Keratinocyte (primary cell): ENCODE data around the gene TNRC18. TPM values are rescaled to one million over a fixed set of nuclear protein-coding genes. Genes with fewer than 3 reads are reported as not detected.

Experiments
- DNase-seq: peaks from one replicate; pipeline ENCODE4 v3.0.0-alpha.2; 2011; ENCODE audit warnings: low read depth, missing footprints, low spot score
- FAIRE-seq: peaks from 2 replicates; lab custom pipeline; 2011; peaks lifted over from hg19 to GRCh38; lab: Jason Lieb, UNC
- H2AFZ ChIP-seq: 2 replicates; pipeline ENCODE4 v1.6.0; 2012; ENCODE audit warnings: low read length, control low read depth, inconsistent platforms; ENCODE audit not compliant: control insufficient read depth
- H3K27ac ChIP-seq: 2 replicates; pipeline ENCODE4 v1.5.1; 2011; ENCODE audit warnings: low read length; ENCODE audit not compliant: control insufficient read depth, insufficient read depth
- H3K27me3 ChIP-seq: 3 replicates; pipeline ENCODE4 v1.6.0; 2011; ENCODE audit warnings: low read length; ENCODE audit not compliant: control insufficient read depth, insufficient read depth; ENCODE audit errors: extremely low read depth
- H3K36me3 ChIP-seq, 2 experiments: 2 replicates in 1 of 2; 3 replicates in 1 of 2; pipeline ENCODE4 v1.5.1; 2011; ENCODE audit warnings: low read length in 2 of 2, mild to moderate bottlenecking in 1 of 2; ENCODE audit not compliant: control insufficient read depth in 2 of 2, insufficient read depth in 2 of 2; ENCODE audit errors: extremely low read depth in 1 of 2
- H3K4me1 ChIP-seq: 3 replicates; pipeline ENCODE4 v1.5.1; 2011; ENCODE audit warnings: low read length; ENCODE audit not compliant: control insufficient read depth, insufficient read depth; ENCODE audit errors: extremely low read depth
- H3K4me2 ChIP-seq: 3 replicates; pipeline ENCODE4 v1.6.0; 2011; ENCODE audit warnings: low read depth, low read length; ENCODE audit not compliant: control insufficient read depth, insufficient read depth; ENCODE audit errors: extremely low read depth
- H3K4me3 ChIP-seq, 3 experiments: fragments of 200-600 bp in 1 of 3; sonication (generic) in 1 of 3; 2 replicates in 2 of 3; 3 replicates in 1 of 3; pipeline ENCODE4 v1.5.1; 2011 to 2016; ENCODE audit warnings: low read length in 3 of 3, mild to moderate bottlenecking in 3 of 3, control low read depth in 2 of 3, inconsistent platforms in 1 of 3, low read depth in 1 of 3, mixed read lengths in 1 of 3, mixed run types in 1 of 3, moderate library complexity in 1 of 3; ENCODE audit not compliant: control insufficient read depth in 2 of 3, insufficient read depth in 2 of 3; ENCODE audit errors: extremely low read depth in 1 of 3
- H3K79me2 ChIP-seq: 2 replicates; pipeline ENCODE4 v1.6.0; 2012; ENCODE audit warnings: low read length; ENCODE audit not compliant: control insufficient read depth, insufficient read depth
- H3K9ac ChIP-seq: 3 replicates; pipeline ENCODE4 v1.6.0; 2011; ENCODE audit warnings: low read length; ENCODE audit not compliant: control insufficient read depth, insufficient read depth; ENCODE audit errors: extremely low read depth
- H3K9me1 ChIP-seq: 3 replicates; pipeline ENCODE4 v1.6.0; 2011; ENCODE audit warnings: low read length; ENCODE audit not compliant: control insufficient read depth, insufficient read depth; ENCODE audit errors: extremely low read depth
- H3K9me3 ChIP-seq: 2 replicates; pipeline ENCODE4 v1.5.1; 2012; ENCODE audit warnings: low read depth, low read length; ENCODE audit not compliant: control insufficient read depth
- H4K20me1 ChIP-seq: 3 replicates; pipeline ENCODE4 v1.6.0; 2011; ENCODE audit warnings: low read length; ENCODE audit not compliant: control insufficient read depth, insufficient read depth; ENCODE audit errors: extremely low read depth
- EZH2 ChIP-seq: IDR thresholded peaks from one replicate; pipeline ENCODE4 v1.6.1; 2012; ENCODE audit warnings: inconsistent platforms, mild to moderate bottlenecking, low read length, moderate library complexity
- dilution Hi-C: fragments of 300-500 bp; cut with MboI; formaldehyde crosslinking; loops from one replicate; pipeline ENCODE4 v1.7.0; 2020; ENCODE audit warnings: low sequenced_read_pairs; ENCODE audit not compliant: extremely low pct_ligation_motif_present
- polyA plus RNA-seq, 5 experiments: library from polyadenylated mRNA; depleted of rRNA in 3 of 5; stranded (reverse) in 3 of 5; stranded (forward) in 1 of 5; unstranded in 1 of 5; fragments of >200 nt; gene quantifications; 1 replicate in 1 of 5; 2 replicates in 3 of 5; 3 replicates in 1 of 5; pipeline versions ENCODE4 v1.2.1 to v1.2.3, GENCODE V29; 2011 to 2012; ENCODE audit warnings: missing spikeins in 2 of 5, low read depth in 1 of 5, low replicate concordance in 1 of 5
- TF ChIP-seq, protein P1 (sequence below), 3 experiments: IDR thresholded peaks in 1 of 3; conservative IDR thresholded peaks in 1 of 3; optimal IDR thresholded peaks in 1 of 3; 2 replicates in 2 of 3; 3 replicates in 1 of 3; pipeline versions ENCODE3 to v1.5.1; 2011; ENCODE audit warnings: low read length in 3 of 3, mild to moderate bottlenecking in 3 of 3, moderate library complexity in 2 of 3, control low read depth in 1 of 3, inconsistent platforms in 1 of 3; ENCODE audit not compliant: insufficient read depth in 2 of 3; ENCODE audit errors: extremely low read depth in 1 of 3

The TNRC18 gene
- polyA plus RNA-seq, 1 donor (not counting 4 experiments of a cell fraction or from before 2014, with no cell fraction given), result 13.2 TPM

DNA sequence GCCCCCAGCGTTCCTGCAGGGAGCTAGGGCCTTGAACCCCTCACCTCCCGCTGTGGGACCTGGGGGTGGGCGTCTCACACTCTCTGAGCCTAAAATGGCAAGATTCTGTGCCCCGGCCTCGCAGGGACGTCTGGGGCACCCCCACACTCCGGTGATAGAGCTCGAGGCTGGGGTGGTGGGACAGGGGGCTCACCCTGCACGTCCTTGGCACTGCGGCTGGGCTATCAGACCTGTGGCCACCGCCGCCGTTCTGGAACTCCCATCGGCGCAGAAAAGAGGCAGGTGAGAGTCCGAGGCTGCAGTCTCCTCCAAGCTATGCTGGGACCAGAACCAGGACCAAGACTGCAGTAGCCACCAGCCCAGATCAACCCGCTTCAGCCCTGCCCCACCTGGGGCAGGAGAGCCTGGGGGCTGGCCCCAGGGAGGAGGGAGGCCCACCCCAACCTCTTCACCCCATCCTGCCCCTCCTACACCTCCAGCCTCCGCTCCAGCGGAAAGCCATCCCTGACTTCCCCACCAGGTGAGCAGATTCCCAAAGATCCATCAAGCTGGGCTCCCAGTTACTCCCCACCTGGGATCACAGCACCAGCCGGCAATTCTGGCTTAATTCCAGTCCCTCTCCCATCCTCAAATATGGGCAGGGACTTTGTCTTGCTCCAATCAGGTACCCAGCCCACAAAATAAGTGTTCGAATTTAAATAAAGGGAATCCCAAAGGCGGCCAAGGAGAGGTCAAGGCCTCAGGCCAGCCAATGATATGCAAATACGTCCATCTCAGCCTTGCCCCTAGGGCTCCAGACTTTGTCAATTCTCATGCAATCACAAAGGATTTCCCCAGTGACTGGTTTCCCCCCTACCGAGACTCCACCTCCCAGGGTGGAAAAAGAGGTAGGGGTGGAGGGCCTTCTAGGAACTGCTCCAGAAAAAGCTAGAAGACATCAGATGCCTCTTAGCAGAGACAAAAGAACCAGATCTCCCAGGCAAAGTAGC lies 16.4 kb downstream of the TNRC18 start:
- Histone ChIP-seq H3K27me3 (no peaks in the 10 kb centered on the region), H2AFZ (no peak overlapping the region), H3K9me3 (no peaks in the 10 kb centered on the region), H4K20me1 (no peaks in the 10 kb centered on the region), H3K27ac (no peak overlapping the region), H3K4me3 (no peak overlapping the region), H3K4me1 (peaks cover 10% of the 10 kb centered on the region), H3K9me1 (no peaks in the 10 kb centered on the region), H3K79me2 (peaks cover 28% of the 10 kb centered on the region), H3K4me2 (no peak overlapping the region), H3K36me3 (peaks cover 6 to 9% of the 10 kb centered on the region in 2 experiments), H3K9ac (no peak overlapping the region)
- FAIRE-seq (no peak), DNase-seq (no peak)
- dilution Hi-C loops, result no loop called here
- no peak for TF ChIP-seq EZH2
- TF ChIP-seq, protein P1, sequence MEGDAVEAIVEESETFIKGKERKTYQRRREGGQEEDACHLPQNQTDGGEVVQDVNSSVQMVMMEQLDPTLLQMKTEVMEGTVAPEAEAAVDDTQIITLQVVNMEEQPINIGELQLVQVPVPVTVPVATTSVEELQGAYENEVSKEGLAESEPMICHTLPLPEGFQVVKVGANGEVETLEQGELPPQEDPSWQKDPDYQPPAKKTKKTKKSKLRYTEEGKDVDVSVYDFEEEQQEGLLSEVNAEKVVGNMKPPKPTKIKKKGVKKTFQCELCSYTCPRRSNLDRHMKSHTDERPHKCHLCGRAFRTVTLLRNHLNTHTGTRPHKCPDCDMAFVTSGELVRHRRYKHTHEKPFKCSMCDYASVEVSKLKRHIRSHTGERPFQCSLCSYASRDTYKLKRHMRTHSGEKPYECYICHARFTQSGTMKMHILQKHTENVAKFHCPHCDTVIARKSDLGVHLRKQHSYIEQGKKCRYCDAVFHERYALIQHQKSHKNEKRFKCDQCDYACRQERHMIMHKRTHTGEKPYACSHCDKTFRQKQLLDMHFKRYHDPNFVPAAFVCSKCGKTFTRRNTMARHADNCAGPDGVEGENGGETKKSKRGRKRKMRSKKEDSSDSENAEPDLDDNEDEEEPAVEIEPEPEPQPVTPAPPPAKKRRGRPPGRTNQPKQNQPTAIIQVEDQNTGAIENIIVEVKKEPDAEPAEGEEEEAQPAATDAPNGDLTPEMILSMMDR (optimal IDR thresholded peaks at IDR 0.05 in 1 of 3, IDR thresholded peaks at IDR 0.05 in 1 of 3, conservative IDR thresholded peaks at IDR 0.05 in 1 of 3; ENCODE audit: extremely low read depth in 1 of 3, insufficient read depth in 2 of 3, low read length in 3 of 3), result no peak

DNA sequence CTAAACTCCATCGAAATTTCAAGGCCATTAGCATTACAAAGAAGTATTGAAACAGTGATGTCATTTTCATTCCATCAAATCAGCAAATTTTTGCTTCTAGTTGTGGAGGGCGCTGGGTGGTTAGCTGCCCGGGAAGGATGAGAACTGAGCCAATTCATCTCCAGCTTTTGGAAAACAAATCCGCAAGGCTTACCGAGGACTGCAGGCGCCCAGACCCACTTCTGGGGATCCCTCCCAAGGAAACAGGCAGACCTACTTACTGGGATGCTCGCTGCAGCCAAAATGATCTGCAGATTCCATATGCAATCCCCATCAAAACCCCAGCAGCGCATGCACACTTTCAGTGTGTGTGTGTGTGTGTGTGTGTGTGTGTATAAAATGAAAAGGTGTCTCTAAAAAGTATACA lies 19.2 kb downstream of the TNRC18 start:
- FAIRE-seq (no peak), DNase-seq (no peak)
- peaks cover 10% of the 10 kb centered on the region for H3K4me1 ChIP-seq
- no peak for TF ChIP-seq EZH2
- TF ChIP-seq, protein P1 (optimal IDR thresholded peaks at IDR 0.05 in 1 of 3, IDR thresholded peaks at IDR 0.05 in 1 of 3, conservative IDR thresholded peaks at IDR 0.05 in 1 of 3; ENCODE audit: extremely low read depth in 1 of 3, insufficient read depth in 2 of 3, low read length in 3 of 3), result no peak
- no peak overlapping the region for H3K27ac ChIP-seq
- dilution Hi-C loops, result no loop called here
- no peak overlapping the region for H3K4me3 ChIP-seq
- H3K9ac ChIP-seq, result no peak overlapping the region
- H3K9me3 ChIP-seq, result no peaks in the 10 kb centered on the region
- no peak overlapping the region for H3K4me2 ChIP-seq
- no peaks in the 10 kb centered on the region for H4K20me1 ChIP-seq
- peaks cover 23% of the 10 kb centered on the region for H3K79me2 ChIP-seq
- no peaks in the 10 kb centered on the region for H3K27me3 ChIP-seq
- H3K9me1 ChIP-seq, result no peaks in the 10 kb centered on the region
- H2AFZ ChIP-seq, result no peak overlapping the region
- peaks cover 6 to 9% of the 10 kb centered on the region in 2 experiments for H3K36me3 ChIP-seq
